ENCODE data around the gene MZF1. TPM values are rescaled to one million over a fixed set of nuclear protein-coding genes. Genes with fewer than 3 reads are reported as not detected.

The MZF1 gene
- total RNA-seq, 1 experiment from 2014 or later, result 17.4 TPM

GRCh38 chr19:58570770-58571574 lies 2.2 kb downstream of the MZF1 start:
- no peak for DNase-seq (ENCODE audit: low spot score)

- no peak for DNase-seq (ENCODE audit: low spot score)
Measured at GRCh38 chr19:58569943-58570670, 3.0 kb downstream of the MZF1 start.

- no peak for DNase-seq (ENCODE audit: low spot score)
Measured at GRCh38 chr19:58569191-58569942, 3.8 kb downstream of the MZF1 start.

- DNase-seq (ENCODE audit: low spot score), result no peak
Measured at GRCh38 chr19:58568453-58569130, 4.5 kb downstream of the MZF1 start.

DNA sequence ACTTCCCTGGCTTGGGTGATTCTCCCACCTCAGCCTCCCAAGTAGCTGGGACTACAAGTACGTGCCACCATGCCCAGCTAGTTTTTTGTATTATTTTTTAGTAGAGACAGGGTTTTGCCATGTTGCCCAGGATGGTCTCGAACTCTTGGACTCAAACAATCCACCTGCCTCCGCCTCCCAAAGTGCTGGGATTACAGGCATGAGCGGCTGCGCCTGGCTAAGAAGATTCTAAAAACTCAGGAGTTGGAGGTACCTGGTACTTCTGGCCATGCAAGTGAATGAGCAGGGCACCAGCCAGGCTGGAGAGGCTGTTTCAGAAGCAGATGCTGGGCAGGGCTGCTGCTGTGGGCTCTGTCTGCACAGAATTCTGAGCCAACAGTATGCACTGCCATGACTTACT lies 6.1 kb downstream of the MZF1 start:
- no peak for DNase-seq (ENCODE audit: low spot score)

GRCh38 chr19:58563823-58564222 lies 9.3 kb downstream of the MZF1 start:
- no peak for DNase-seq (ENCODE audit: low spot score)

DNA sequence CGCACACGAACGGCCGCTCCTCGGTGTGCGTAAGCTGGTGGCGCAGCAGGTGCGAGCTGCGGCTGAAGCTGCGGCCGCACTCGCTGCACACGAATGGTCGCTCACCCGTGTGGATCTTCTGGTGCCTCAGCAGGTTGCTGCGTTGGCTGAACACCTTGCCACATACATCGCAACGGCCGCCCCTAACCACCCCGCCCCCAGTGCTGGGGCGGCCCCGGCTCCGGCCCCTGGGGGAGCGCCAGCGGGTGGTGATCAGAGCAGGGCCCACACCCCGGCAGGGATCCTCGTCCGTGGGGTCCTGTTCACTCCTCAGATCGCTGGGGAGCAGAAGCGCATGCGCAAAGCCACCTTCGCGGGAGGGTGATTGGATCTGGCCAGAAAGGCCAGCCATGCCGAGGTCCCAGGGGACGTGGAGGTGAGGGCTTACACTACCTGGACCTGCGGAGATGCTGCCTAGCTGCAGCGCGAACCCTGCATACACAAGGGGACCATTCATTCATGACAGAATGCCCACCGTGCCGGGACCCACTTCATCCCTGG lies 10.0 kb downstream of the MZF1 start:
- no peak for DNase-seq (ENCODE audit: low spot score)

DNA sequence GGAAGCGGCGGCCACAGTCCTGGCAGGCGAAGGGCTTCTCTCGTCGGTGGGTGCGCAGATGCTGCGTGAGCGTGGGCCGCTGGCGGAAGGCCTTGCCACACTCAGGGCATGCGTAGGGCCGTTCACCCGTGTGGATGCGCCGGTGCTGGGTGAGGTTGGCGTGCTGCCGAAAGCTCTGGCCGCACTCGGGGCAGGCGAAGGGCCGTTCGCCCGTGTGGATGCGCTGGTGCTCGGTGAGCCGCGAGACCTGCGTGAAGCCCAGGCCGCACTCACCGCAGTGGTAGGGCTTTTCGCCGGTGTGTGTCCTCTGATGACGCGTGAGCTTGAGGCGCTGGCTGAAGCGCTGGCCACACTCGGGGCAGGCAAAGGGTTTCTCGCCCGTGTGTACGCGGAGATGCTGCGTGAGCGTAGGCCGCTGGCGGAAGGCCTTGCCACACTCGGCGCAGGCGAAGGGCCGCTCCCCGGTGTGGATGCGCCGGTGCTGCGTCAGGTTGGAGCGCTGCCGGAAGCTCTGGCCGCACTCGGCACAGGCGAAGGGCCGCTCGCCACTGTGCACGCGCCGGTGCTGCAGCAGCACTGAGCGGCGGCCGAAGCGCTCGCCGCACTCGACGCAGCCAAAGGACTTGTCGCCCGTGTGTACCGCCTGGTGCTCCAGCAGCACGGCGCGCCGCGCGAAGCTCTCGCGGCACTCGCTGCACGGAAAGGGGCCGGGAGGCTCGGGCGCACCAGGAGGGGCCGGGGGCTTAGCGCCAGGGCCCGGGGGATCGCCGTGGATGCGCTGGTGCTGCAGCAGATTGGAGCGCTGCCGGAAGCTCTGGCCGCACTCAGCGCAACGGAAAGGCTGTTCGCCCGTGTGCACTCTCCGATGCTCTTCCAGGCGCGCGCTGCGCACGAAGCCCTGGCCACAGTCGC lies 10.8 kb downstream of the MZF1 start:
- DNase-seq (ENCODE audit: low spot score), result no peak

DNA sequence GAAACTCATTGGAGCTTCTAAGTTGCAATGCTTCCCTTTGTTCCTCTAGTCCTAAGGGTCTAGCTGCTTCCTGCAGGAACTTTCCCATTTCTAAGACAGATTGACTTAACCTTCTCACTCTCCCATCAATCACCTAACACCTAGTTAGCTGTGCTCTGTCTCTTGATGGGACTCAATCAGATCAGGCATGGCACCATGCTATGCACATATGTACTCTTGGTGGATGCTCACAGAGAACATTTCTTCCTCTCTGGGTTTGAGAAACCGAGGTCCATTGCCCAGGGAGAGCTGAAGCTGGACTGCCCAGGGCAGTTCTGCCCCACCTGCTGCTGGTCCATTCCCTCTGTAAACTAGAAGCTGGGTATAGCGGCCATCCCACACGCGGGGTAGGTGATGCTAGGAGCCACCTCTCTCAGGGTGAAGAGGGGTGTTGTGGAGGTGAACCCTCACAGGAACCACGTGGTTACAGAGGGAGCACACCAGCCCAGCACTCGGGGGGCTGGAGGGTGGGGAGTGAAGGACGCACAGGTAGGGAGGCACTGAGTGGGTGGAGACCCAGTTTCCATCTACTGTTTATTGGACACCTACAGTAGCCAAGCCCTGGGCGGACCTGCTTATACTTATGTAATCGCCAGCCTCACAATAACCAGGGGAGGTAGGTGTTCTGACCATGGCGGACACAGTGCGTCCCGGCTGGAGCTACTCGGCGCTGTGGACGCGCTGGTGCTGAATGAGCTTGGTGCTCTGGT lies 11.6 kb downstream of the MZF1 start:
- no peak for DNase-seq (ENCODE audit: low spot score)

DNA sequence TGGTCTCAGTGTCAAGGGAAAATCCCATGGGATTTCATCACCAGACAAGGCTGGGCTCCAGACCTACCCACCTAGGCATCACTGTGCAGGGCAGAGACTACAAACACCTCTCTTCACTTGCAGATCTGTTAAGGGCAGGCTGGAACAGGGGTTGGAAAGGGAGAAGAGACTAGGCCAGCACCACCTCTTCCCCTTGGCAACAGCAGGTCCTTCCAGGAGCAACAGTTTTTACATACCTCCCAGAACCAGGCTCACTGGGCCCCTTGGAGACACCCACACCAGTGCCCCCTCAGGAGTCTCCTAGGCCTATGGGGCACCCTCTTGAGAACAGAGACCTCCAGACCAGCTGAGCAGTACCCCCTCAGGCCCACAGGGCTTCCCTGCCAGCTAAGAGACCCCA lies 12.2 kb downstream of the MZF1 start:
- no peak for DNase-seq (ENCODE audit: low spot score)

- DNase-seq (ENCODE audit: low spot score), result no peak
Measured at GRCh38 chr19:58560007-58560887, 12.9 kb downstream of the MZF1 start.

DNA sequence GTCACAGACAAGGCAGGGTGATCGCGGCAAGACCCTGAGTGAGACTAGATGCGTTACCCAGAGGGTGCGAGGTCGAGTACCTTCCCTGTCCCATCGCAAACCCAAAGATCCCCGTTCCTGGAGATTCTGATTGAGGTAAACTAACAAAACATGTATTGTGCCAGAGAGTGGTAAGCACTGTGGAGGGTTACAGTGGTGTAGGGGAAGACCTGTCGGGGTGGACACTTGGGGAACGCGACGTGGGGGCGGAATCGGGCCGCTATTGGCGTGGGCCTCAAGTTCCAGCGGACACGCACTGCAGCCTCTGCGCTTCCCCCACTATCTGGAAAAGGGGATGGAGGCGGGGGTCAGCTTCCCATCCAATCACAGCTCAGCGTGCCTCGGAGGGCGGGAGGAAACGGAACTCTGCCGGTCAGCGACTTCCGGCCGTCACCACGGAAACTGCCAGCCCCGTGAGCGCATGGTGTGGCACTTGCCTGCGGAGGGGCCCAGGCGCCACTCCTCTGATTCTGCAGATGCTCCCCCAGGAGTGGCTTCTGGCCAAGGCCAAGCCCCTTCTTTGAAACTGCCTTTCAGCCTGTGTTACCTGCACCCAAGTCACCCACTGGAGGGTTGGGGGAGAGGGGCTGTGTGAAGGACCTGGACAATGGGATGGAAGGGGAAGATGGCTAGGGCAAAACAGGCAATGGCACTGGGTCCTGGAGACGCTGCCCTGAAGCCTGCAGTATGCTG lies 13.7 kb downstream of the MZF1 start:
- peak; percentile 96 for DNase-seq (ENCODE audit: low spot score)

DNA sequence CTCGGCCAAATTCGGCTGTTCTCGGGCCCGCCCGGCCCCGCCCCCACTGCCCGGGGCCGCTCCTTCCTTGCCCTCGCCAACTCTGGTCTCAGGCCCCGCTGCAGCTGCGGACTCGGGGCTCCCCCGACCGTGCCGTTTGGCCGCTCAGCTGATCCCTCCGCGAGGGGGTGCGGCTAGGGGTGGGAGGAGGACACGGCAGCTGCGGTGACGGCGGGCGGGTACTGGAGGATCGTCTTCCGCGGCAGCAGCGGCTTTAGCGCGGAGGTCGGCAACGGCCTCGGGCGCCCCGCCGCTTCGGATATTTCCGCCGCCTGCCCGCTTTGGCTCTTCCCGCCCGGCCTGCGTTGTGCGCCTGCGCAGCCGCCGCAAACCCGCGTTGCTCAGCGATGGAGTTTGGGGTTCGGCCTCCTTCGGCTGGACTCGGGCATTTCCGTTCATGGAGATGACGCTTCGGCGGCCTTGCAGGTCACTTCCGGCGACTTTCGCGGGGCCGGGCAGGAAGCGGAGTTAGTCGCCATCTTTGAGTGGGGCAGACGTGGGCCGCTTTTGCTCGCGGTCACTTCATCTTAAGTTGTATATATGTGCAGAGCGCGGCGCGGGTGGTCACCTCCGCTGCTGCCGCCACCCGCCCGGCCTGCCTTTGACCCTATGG lies 14.4 kb downstream of the MZF1 start:
- DNase-seq (ENCODE audit: low spot score), result peak; percentile 99

- DNase-seq (ENCODE audit: low spot score), result peak; percentile 36
Measured at GRCh38 chr19:58558066-58558622, 15.0 kb downstream of the MZF1 start, which contains the start of gene UBE2M. TSS of gene UBE2M (minus strand) at chr19:58558611. CDS start at chr19:58558381, 230 bp downstream.

- DNase-seq (ENCODE audit: low spot score), result no peak
Measured at GRCh38 chr19:58557221-58558065, 15.7 kb downstream of the MZF1 start.

- DNase-seq (ENCODE audit: low spot score), result no peak
Measured at GRCh38 chr19:58556622-58557220, 16.4 kb downstream of the MZF1 start.
